Activated CD4-positive, alpha-beta memory T cell treated with anti-CD3 and anti-CD28 coated beads, Interleukin-2, amount 10 ng/mL, durations not matched to agents 7 days and 5 days (primary cell): Measurements from ENCODE around the gene SERPINB6. TPM values are rescaled to one million over a fixed set of nuclear protein-coding genes. Genes with fewer than 3 reads are reported as not detected.

Experiments
- total RNA-seq, 2 experiments: library from RNA; stranded (reverse); gene quantifications; one replicate each; pipeline ENCODE4 v1.2.3, GENCODE V29; 2021

The SERPINB6 gene
- total RNA-seq, 2 experiments from 2014 or later: 19.8 to 20.1 TPM

Other genes with a start within 250 kb of the SERPINB6 start
- under 1 TPM; 0.15 to 0.28 TPM for gene MYLK4, start 220.6 kb downstream of the SERPINB6 start, total RNA-seq
- gene WRNIP1, start 206.2 kb downstream of the SERPINB6 start, total RNA-seq: 10 to 100 TPM; 39.6 to 42.1 TPM
- gene SERPINB1, start 129.7 kb downstream of the SERPINB6 start, total RNA-seq: 10 to 100 TPM; 85.0 to 86.5 TPM
- 10 to 100 TPM; 50.0 to 51.3 TPM for gene SERPINB9, start 68.3 kb downstream of the SERPINB6 start, total RNA-seq
- 10 to 100 TPM; 37.7 to 38.4 TPM for gene NQO2, start 28.3 kb upstream of the SERPINB6 start, total RNA-seq
- 10 to 100 TPM; 33.1 to 33.3 TPM for gene RIPK1, start 96.9 kb upstream of the SERPINB6 start, total RNA-seq
- 1 to 10 TPM; 7.3 to 9.2 TPM for gene BPHL, start 147.1 kb upstream of the SERPINB6 start, total RNA-seq
- gene TUBB2A, start 186.0 kb upstream of the SERPINB6 start, total RNA-seq: 1 to 10 TPM; 2.5 to 3.6 TPM